Activated CD8-positive, alpha-beta memory T cell treated with anti-CD3 and anti-CD28 coated beads for 48 hours (primary cell): Measurements from ENCODE around the gene FUZ.

Experiments
- DNase-seq, 3 experiments: peaks; one replicate each; pipeline ENCODE4 v3.0.0-alpha.2; 2020; ENCODE audit warnings: low read depth in 2 of 3, low spot score in 2 of 3

The FUZ gene

GRCh38 chr19:49812997-49813861 lies at the start of gene FUZ:
TSS of gene FUZ (minus strand) at chr19:49813292. CDS start at chr19:49813106, 186 bp downstream.
- DNase-seq: peak; percentile 52 to 79 (median 75)

- no peak for DNase-seq
Observed at GRCh38 chr19:49862391-49863253, 49.5 kb upstream of the FUZ start.

- DNase-seq: no peak
Observed at GRCh38 chr19:49861541-49862378, 48.7 kb upstream of the FUZ start.

GRCh38 chr19:49861107-49861506 lies 48.0 kb upstream of the FUZ start:
- no peak for DNase-seq

- no peak for DNase-seq
Observed at GRCh38 chr19:49860336-49861102, 47.4 kb upstream of the FUZ start.

GRCh38 chr19:49859682-49860335 lies 46.7 kb upstream of the FUZ start:
- DNase-seq: no peak

- DNase-seq: no peak
Observed at GRCh38 chr19:49858088-49858985, 45.2 kb upstream of the FUZ start.

GRCh38 chr19:49857838-49858087 lies 44.7 kb upstream of the FUZ start:
- DNase-seq: no peak

GRCh38 chr19:49857061-49857837 lies 44.2 kb upstream of the FUZ start:
- DNase-seq: no peak

GRCh38 chr19:49856574-49857021 lies 43.5 kb upstream of the FUZ start:
- DNase-seq: no peak

- DNase-seq: no peak
Observed at GRCh38 chr19:49855676-49856573, 42.8 kb upstream of the FUZ start.

- no peak for DNase-seq
Observed at GRCh38 chr19:49855277-49855675, 42.2 kb upstream of the FUZ start.

- no peak for DNase-seq
Observed at GRCh38 chr19:49854378-49855263, 41.5 kb upstream of the FUZ start.

GRCh38 chr19:49853852-49854377 lies 40.8 kb upstream of the FUZ start:
- DNase-seq: no peak

- no peak for DNase-seq
Observed at GRCh38 chr19:49852631-49853126, 39.6 kb upstream of the FUZ start.
